Stimulated activated naive CD4-positive, alpha-beta T cell (primary cell): ENCODE data around the gene TP53TG3C.
"Not testable (repeated sequence)": the region's sequence is repeated elsewhere in the genome, so short reads cannot be mapped to it uniquely, and the experiment has no call there.

Experiments
- DNase-seq, 6 experiments: peaks; one replicate each; lab custom pipeline; 2025; lab: John Stamatoyannopoulos, UW

Gene TP53TG3C, protein sequence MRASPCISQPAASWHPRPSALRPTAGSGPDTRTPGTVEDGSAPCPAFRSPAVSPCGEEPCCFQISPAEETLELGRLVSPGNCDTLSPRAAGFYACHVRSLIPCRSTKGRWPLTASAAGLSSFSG

DNA sequence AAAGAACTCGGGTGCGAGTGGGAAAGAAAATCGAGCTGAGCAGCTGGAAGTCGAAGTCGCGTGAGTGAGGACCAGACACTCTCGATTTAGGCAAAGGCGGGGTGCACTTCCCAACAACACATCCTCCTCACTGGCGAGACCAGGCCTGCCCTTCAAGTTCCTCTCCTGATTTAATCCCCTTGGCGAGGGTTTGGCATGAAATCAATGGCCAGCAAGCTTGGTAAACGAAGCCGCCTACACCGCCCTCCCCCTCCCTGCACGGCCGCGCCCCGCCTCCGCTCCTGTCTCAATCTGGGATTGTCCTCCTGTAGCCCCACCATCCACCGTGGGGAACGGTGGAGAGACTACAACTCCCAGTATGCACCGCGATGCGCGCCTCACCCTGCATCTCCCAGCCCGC, at the start of gene TP53TG3C:
TP53TG3C (plus strand) TSS at position 301 of the 400 bp plus-strand sequence; CDS start at position 369, 68 bp downstream.
- not testable (repeated sequence) for DNase-seq
